ENCODE data around the gene CACNA1H. TPM values are rescaled to one million over a fixed set of nuclear protein-coding genes. Genes with fewer than 3 reads are reported as not detected.
A peak's percentile ranks its signal among the peaks of the same experiment; 100 is the strongest.

Gene CACNA1H
- total and polyA plus RNA-seq, 7 donors: 0.46 to 181 (median 37.0) TPM

DNA sequence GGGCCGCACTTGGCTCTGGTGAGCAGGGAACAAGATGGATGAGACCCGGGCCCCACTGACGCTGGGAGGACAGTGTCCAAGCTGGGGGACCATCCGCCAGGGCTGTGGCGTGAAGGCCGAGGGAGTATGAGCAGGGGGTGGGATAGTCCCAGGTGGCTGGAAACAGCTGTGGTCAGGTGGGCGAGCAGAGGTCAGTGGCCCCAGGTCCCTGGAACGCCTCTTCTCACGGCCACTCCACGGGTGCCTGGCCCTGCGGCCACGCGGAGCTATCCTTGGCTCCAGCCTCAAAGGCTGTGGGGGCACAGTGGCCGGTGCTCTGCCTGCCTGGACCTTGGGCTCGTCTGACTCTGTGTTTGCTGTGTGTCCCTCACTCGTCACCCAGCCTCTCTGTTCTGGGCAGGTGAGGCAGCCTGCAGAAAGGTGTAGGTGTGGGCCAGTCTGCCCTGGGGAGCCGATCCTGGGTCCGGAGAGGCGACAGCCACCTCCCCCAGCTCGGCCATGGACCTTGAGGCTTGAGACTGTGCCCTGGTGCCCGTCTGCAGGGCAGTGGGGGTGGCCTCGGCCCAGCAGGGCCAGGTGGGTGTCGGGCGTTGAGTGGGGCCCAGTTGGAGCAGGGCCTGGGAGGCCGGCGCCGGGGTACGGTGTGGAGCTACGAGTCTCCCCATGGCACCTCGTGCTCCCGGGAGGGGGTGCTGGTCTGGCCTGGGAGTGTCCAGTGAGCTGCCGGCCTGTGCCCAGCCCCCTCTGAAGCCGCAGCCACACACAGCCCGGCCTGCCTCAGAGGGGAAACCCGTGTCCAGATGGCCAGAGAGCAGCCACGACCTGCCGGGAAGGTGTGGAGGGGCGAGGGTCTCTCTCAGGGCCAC lies 10.0 kb downstream of the CACNA1H start:
- intact Hi-C loops (cut with DNase I): no loop called here
- peak overlapping the region in 3 of 4 donors; percentile 1 to 24 (median 20) for H3K4me3 ChIP-seq
- no peaks in the 10 kb centered on the region for H3K9me3 ChIP-seq
- TF ChIP-seq EP300 (IDR thresholded peaks at IDR 0.05) (no peak), POLR2AphosphoS5 (IDR thresholded peaks at IDR 0.05) (peak in 1 of 4 donors; percentile 7)
- no peaks in the 10 kb centered on the region for H3K36me3 ChIP-seq
- H3K4me1 ChIP-seq: peaks cover 0 to 100% (median 100%) of the 10 kb centered on the region in 4 donors
- WGBS, 2 donors: 76 to 81% methylated on average over 38 of the region's 38 CpGs
- peaks cover 0 to 2% (median 0%) of the 10 kb centered on the region in 3 donors for H3K27me3 ChIP-seq
- DNase-seq: no peak
- peak overlapping the region; percentile 90 to 98 (median 96) for H3K27ac ChIP-seq

DNA sequence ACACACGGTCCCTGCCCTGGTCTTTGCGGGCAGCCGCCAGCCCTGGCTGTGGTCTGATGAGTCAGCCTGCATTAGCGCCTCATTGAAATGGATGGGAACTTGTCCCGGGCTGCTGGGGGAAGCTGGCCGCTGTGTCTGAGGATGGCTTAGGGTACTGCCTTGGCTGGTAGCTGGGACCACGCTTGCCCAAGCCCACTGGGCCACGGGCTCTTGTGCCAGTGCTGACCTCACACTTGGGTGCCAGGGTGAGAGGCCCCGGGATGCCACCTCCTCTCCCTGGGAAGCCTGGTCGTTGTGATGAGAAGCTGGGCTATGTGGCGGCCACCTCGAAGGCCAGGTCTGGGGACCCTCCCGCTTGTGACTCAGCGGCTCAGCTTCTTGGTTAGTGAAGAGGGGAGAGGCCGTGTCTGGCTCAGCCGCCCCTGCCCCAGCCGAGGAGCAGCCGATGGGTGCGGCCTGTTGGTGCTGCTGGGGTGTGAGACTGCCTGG lies 10.7 kb downstream of the CACNA1H start:
- TF ChIP-seq POLR2AphosphoS5 (IDR thresholded peaks at IDR 0.05): peak in 1 of 4 donors; percentile 3
- TF ChIP-seq, protein P1, sequence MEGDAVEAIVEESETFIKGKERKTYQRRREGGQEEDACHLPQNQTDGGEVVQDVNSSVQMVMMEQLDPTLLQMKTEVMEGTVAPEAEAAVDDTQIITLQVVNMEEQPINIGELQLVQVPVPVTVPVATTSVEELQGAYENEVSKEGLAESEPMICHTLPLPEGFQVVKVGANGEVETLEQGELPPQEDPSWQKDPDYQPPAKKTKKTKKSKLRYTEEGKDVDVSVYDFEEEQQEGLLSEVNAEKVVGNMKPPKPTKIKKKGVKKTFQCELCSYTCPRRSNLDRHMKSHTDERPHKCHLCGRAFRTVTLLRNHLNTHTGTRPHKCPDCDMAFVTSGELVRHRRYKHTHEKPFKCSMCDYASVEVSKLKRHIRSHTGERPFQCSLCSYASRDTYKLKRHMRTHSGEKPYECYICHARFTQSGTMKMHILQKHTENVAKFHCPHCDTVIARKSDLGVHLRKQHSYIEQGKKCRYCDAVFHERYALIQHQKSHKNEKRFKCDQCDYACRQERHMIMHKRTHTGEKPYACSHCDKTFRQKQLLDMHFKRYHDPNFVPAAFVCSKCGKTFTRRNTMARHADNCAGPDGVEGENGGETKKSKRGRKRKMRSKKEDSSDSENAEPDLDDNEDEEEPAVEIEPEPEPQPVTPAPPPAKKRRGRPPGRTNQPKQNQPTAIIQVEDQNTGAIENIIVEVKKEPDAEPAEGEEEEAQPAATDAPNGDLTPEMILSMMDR (IDR thresholded peaks at IDR 0.05): no peak
- H3K27me3 ChIP-seq: no peaks in the 10 kb centered on the region
- whole genome bisulfite sequencing, 2 donors: 69 to 74% methylated on average over 19 of the region's 19 CpGs
- DNase-seq: no peak
- peak overlapping the region in 3 of 4 donors; percentile 1 to 24 (median 20) for H3K4me3 ChIP-seq
- peak overlapping the region; percentile 90 to 98 (median 96) for H3K27ac ChIP-seq
- H3K9me3 ChIP-seq: no peaks in the 10 kb centered on the region
- no peaks in the 10 kb centered on the region for H3K36me3 ChIP-seq
- peaks cover 0 to 100% (median 100%) of the 10 kb centered on the region in 4 donors for H3K4me1 ChIP-seq
- intact Hi-C loops (cut with DNase I): no loop called here

DNA sequence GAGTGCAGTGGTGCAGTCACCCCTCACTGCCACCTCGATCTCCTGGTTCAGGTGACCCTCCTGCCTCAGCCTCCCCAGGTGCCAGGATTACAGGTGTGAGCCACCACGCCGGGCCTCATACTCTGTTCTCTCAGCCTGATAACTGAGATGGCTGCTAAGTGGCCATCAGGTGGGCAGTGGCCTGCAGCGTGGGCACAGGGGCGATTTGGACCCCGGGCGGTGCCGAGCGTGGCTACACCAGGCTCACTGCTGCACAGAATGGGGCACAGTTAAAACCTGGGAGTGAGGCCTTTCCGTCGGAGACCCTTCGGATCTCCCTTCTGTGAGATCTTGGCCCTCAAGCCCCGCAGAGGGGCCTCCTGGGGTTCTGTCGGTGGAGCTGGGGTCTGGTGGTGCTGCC lies 11.5 kb downstream of the CACNA1H start:
- WGBS, 2 donors: 89% methylated on average over 14 of the region's 14 CpGs
- no peak for DNase-seq
- TF ChIP-seq POLR2AphosphoS5 (IDR thresholded peaks at IDR 0.05) (no peak), POLR2A (IDR thresholded peaks at IDR 0.05) (no peak), EP300 (IDR thresholded peaks at IDR 0.05) (no peak)
- TF ChIP-seq, protein P1 (IDR thresholded peaks at IDR 0.05): no peak
- intact Hi-C loops (cut with DNase I): no loop called here
- H3K4me1 ChIP-seq: peaks cover 0 to 100% (median 100%) of the 10 kb centered on the region in 4 donors
- no peaks in the 10 kb centered on the region for H3K9me3 ChIP-seq
- H3K27ac ChIP-seq: peak overlapping the region; percentile 21 to 98 (median 96)
- H3K4me3 ChIP-seq: no peak overlapping the region
- no peaks in the 10 kb centered on the region for H3K27me3 ChIP-seq
- no peaks in the 10 kb centered on the region for H3K36me3 ChIP-seq

DNA sequence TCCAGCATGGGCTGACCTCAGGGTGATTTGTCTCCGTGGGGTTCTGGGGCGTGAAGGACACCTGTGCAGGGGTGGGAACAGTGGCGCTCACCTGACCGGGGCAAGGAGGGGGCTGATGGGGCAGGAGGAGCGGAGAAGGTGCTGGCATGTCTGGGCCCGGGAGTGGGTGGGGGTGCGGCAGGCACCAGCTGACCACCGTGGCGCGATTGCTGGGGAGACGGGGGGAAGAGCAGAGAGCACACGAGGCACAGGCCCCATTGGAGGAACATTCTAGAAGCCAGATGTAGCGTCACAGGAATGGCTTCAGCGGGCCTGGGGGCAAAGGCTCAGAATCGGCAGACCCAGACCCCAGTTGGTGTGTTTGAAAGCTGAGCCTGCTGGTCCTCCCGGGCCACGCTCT lies 12.1 kb downstream of the CACNA1H start:
- Histone ChIP-seq H3K36me3 (no peaks in the 10 kb centered on the region), H3K4me3 (no peak overlapping the region), H3K27me3 (no peaks in the 10 kb centered on the region), H3K4me1 (peaks cover 0 to 100% (median 99%) of the 10 kb centered on the region in 4 donors), H3K9me3 (no peaks in the 10 kb centered on the region), H3K27ac (peak overlapping the region; percentile 88 to 98 (median 96))
- TF ChIP-seq POLR2A (IDR thresholded peaks at IDR 0.05): no peak
- TF ChIP-seq, protein P1 (IDR thresholded peaks at IDR 0.05): no peak
- no peak for TF ChIP-seq POLR2AphosphoS5 (IDR thresholded peaks at IDR 0.05)
- TF ChIP-seq EP300 (IDR thresholded peaks at IDR 0.05): no peak
- intact Hi-C loops (cut with DNase I): no loop called here
- no peak for DNase-seq
- WGBS, 2 donors: 84 to 85% methylated on average over 17 of the region's 17 CpGs

DNA sequence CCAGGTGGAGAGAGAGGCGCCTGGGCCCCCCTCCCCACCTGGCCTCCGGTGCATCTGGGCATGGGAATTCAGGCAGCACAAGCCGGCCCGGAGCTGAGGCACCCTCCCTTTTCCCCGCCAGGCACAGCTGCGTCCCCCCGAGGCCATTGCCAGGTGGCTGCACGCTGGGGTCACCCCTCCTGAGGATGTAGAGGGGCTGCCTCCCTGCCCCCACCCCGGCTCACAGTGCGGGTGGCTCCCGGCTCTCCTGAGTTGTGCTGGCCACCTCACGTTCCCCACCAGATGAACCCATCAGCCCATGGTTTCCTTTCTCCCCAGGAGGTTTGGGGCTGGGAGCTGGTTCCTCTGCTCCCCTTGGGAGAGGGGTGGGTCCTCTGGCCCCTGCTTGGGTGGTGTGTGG lies 12.6 kb downstream of the CACNA1H start:
- Histone ChIP-seq H3K36me3 (no peaks in the 10 kb centered on the region), H3K4me3 (no peak overlapping the region), H3K27ac (peak overlapping the region; percentile 88 to 98 (median 96)), H3K4me1 (peaks cover 0 to 100% (median 99%) of the 10 kb centered on the region in 4 donors), H3K9me3 (no peaks in the 10 kb centered on the region), H3K27me3 (no peaks in the 10 kb centered on the region)
- TF ChIP-seq POLR2A (IDR thresholded peaks at IDR 0.05): no peak
- TF ChIP-seq POLR2AphosphoS5 (IDR thresholded peaks at IDR 0.05): peak in 1 of 4 donors; percentile 11
- 77 to 82% methylated on average over 12 of the region's 12 CpGs for WGBS, 2 donors
- no peak for DNase-seq
- intact Hi-C loops (cut with DNase I): no loop called here
